HG03558 (cell line): ENCODE measurements around the gene MYO16.

Source experiments
- ATAC-seq: cut with Tn5 transposase; IDR thresholded peaks from one replicate; pipeline ENCODE4 v1.9.1; 2021; ENCODE audit warnings: moderate number of reproducible peaks; ENCODE audit not compliant: unreplicated experiment; ENCODE audit errors: extremely low read depth

The MYO16 gene

DNA sequence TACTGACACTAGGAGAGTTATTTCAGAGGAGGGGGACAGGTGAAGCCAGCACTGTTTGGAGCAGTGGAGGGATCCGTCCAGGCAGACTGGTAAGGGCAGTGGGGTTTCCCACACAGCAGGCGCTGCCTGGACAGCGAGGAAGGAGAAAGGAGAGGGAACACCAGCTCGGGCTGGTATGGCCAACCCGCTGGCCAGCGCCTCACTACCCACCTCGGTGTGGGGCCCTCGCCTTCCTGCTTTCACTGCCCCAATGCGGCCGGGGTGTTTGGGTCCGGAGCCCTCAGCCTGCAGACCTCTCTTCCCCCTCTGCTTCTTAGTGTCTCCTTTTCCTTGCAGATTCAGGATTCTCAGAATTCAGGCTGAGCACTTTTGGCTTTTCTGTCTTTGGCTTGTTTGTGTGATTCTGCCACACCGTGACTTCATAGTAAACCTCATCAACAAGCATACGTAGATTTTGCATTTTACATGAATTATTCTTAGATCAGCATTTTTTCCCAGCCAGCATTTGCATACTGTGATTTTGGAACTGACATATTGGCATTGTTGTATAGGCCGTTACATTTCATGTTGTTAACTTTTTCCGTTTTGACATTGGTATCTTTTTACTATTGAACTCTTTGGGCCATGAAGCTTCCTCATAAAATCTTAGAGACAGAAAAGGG, 294.1 kb downstream of the MYO16 start:
- no peak for ATAC-seq

DNA sequence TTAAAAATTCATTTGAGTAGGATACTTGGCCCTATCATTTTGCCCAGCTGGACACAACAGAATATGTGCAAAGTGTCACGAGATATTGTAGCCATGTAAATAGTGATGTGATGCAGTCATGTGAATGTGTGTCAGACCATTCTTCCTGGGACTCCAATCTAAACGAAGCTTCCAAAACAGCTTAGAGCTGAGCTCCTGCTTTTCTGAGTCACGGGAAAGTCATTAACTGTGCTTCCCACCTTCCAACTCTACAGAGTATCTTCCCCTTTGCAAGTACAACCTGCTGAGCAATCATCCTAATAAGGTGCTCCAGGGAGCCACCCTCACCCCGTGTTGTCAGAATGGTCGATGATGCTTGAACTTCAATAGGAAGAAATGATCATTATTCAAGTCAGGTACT, 294.7 kb downstream of the MYO16 start:
- ATAC-seq = no peak

- no peak for ATAC-seq
These were observed 295.1 kb downstream of the MYO16 start for GRCh38 chr13:108924541-108924940.

- ATAC-seq = no peak
These were observed 295.7 kb downstream of the MYO16 start for GRCh38 chr13:108925070-108925469.

- ATAC-seq = no peak
These were observed 297.5 kb downstream of the MYO16 start for GRCh38 chr13:108926862-108927261.

DNA sequence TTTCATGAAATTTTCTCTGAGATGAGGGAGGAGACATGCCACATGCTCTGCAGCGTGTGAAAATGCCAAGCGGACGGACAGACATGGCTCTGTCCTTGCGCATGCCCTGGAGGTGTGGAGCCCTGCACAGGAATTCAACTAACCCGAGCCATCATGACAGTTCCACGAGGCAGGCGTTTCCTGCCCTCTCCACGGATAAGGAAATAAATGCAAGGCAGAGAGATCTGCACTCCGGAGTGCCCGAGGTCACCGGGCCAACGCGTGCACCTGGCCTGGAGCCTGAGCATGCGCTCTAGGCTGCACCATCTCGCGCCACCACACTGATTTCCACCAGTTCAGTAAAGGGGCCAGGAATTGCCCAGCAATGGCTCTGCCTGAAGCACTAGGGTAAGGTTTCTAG, 298.2 kb downstream of the MYO16 start:
- ATAC-seq = no peak

DNA sequence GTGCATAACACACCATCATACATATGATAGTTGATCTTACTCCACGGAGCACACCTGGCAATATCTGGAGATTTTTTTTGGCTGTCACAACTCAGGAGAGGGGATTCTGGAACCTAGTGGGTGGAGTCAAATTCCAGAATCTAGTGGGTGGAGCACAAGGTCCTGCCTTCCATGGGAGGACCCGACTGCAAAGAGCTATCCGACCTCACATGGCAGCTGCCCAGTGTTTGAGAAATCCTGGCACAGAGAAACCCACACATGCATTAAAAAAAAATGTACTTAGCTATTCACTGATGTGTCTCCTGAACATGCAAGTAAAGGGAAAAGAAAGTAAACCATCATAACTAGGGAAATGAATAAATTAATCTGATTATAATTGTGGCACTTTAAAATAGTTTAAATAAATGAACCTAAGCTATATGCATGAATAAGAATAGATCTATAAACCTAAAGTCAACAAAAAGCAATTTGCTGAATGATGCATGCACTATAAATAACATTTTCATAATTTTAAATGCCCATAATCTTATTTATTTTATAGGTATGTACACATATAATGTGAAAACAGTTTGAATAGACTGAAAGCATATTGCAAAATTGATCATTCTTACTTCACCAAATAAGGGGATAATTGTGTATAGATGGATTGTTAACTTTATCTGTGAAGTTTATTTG, 300.3 kb downstream of the MYO16 start:
- no peak for ATAC-seq

- ATAC-seq = no peak
These were observed 302.8 kb downstream of the MYO16 start for GRCh38 chr13:108932196-108932595.

GRCh38 chr13:108933061-108933460, 303.6 kb downstream of the MYO16 start:
- ATAC-seq = no peak

DNA sequence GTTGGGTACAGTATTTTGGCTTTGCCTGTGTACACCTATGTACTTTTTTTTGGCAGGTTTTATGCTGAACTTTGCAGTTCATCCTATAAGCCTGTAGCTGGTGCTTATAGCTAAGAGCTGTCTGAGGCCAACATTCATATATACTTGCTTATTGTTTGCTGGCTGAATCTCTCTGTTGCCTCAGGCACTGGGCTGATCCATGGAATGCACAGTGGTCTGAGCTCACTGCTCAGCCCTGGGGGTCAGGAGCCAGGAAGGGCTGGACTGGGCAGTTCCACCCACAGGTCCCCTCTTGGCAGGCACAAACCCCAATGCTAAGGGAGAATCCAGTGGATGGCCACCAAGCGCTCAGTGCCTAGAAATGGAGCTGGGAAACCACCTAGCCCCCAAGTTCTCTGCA, 308.7 kb downstream of the MYO16 start:
- no peak for ATAC-seq

- no peak for ATAC-seq
These were observed 310.7 kb downstream of the MYO16 start for GRCh38 chr13:108940121-108940520.

- ATAC-seq = no peak
These were observed 314.4 kb downstream of the MYO16 start for GRCh38 chr13:108943842-108944241.

DNA sequence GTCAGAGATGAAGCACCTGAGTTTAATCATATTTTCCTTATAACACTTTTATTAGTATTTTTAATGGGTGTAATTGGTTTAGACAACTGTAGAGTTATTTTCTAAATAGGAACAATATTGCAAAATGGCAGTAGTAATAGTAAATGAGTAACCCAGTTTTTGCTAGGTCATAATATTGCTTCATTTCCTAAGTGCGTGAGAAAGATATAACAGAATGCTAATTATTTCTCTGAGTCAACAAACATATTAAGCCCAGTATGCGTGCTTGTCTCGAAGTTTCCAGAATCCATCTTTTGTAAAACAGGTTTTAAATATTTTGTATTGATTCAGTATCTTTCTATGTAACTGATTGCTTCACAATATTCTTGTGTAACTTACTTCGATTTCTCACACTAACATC, 315.3 kb downstream of the MYO16 start:
- no peak for ATAC-seq

DNA sequence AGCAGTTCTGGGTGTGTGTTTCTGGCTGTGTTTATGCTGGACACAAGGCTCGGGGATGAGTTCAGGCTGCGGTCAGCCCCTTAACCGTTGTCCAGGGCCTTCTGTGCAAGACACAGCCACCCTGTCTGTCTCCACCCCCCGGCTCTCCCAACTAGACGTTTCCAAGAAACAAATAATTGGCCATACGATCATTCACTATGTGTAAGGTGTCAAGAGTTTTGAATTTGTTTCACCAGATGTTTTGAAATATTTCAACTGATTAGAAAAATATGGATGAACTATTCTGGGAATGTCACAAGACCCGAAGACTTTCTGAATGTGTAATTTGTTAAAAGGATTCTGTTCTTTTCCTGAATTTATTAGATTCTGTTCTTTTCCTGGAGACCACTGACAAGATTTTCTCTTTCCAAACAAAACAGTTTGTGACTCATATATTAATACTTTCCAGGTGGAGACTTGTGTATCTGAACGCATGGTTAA, 318.2 kb downstream of the MYO16 start:
- no peak for ATAC-seq

GRCh38 chr13:108948251-108948671, 318.9 kb downstream of the MYO16 start:
- no peak for ATAC-seq

- no peak for ATAC-seq
These were observed 321.1 kb downstream of the MYO16 start for GRCh38 chr13:108950333-108951010.

GRCh38 chr13:108955741-108956140, 326.3 kb downstream of the MYO16 start:
- no peak for ATAC-seq

DNA sequence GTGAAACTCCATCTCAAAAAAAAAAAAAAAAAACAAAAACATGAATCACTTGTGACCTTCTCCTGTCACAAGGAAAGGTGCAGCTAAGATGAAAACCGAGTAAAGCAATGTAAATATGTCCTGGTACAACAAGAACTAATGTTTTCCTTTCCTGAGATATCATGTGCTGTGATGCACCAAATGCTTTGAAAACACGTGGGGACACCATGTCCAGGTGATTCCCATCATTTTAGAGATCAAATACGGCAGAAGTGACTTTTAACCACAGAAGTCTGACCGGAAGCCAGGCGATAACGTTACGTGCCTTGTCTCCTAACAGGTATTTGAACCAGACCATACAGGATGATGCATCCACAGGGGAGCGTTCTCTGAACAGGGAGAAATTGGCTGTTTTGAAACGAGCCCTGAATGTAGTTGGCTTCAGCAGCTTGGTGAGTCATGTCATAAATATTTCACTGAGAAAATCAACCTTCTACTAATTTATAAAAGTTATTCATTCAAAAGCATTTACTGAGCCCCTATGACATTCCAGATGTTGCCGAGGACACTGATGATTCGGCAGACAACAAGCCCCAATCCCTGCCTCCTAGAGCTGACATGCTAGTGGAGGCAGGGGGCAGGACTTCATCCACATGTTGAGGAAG, 328.1 kb downstream of the MYO16 start:
- ATAC-seq = no peak

DNA sequence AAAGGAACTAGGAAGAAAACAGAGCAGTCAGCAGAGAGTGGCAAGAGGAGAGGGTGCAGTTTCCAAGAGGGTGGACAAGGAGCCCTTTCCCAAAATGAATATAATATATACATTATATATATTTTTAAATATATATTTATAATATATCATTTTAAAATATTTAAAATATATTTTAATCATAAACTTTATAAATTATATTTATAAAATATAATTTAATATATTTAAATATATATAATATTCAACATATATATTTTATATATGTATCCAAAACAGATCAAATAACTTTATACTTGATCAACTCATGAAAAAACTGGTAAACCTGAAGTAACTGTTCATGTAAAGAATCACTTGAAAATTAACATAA, 328.6 kb downstream of the MYO16 start:
- ATAC-seq = no peak

DNA sequence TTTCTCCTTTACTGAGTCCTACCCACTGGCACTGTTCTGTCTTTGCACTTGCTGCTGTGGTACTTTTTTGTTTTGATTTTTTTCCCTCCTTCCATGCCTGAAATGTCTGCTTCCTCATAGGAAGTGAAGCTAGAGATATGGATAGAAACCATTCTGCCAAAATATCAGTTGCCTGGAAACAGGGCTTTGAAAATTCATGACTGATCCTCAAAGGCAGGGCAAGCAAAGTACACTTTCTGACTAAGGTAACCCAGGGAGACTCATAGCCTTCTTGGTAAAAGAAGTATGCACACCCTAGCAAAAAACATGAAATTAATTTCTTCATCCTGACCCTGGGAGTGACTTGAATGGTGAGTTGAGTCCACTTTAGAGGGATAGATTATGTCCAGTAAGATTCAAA, 329.8 kb downstream of the MYO16 start:
- no peak for ATAC-seq

DNA sequence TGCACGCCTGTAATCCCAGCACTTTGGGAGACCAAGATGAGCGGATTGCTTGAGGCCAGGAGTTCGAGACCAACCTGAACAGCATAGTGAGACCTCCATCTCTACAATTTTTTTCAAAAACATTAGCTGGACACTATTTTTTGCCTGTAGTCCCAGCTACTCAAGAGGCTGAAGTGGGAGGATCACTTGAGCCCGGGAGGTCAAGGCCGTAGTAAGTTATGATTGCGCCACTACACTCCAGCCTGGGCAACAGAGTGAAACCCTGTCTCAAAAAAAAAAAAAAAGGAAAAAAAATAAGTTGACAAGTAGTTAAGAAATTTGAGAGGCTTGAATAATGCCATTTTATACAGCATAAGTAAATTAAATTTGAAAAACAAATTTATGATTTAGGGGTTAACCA, 330.6 kb downstream of the MYO16 start:
- no peak for ATAC-seq
